Calu3 (cell line): Measurements from ENCODE around the gene NMS. TPM values are rescaled to one million over a fixed set of nuclear protein-coding genes. Genes with fewer than 3 reads are reported as not detected.

Experiments
- BruUV-seq: library from RNA; stranded (reverse); fragments of 400-500 nt; replicated peaks from 2 replicates; lab custom pipeline; 2021; lab: Mats Ljungman, UMichigan
- CTCF ChIA-PET: fragments of 300-600 bp; sonication (Branson Sonifier 250); formaldehyde crosslinking; loops from one replicate; lab custom pipeline; 2022; ENCODE audit warnings: antibody characterized with exemption; lab: Charles Lee
- DNase-seq: peaks from one replicate; pipeline ENCODE4 v3.0.0; 2022
- H3K27ac Mint-ChIP-seq: one replicate; pipeline ENCODE4 v1.8.0; 2022; ENCODE audit warnings: mixed read lengths; ENCODE audit not compliant: unreplicated experiment
- H3K27me3 Mint-ChIP-seq: one replicate; pipeline ENCODE4 v1.8.0; 2022; ENCODE audit warnings: mixed read lengths; ENCODE audit not compliant: unreplicated experiment
- H3K36me3 Mint-ChIP-seq: one replicate; pipeline ENCODE4 v1.8.0; 2022; ENCODE audit warnings: mild to moderate bottlenecking, moderate library complexity, mixed read lengths; ENCODE audit not compliant: insufficient read depth, unreplicated experiment
- H3K4me1 Mint-ChIP-seq: one replicate; pipeline ENCODE4 v1.8.0; 2022; ENCODE audit warnings: mild to moderate bottlenecking, low read depth, mixed read lengths; ENCODE audit not compliant: unreplicated experiment
- H3K4me3 Mint-ChIP-seq: one replicate; pipeline ENCODE4 v1.8.0; 2022; ENCODE audit warnings: mild to moderate bottlenecking, low read depth, moderate library complexity, mixed read lengths; ENCODE audit not compliant: unreplicated experiment
- H3K9me3 Mint-ChIP-seq: one replicate; pipeline ENCODE4 v1.8.0; 2022; ENCODE audit warnings: low read depth, mixed read lengths; ENCODE audit not compliant: unreplicated experiment
- intact Hi-C: fragments of 100-400 bp; cut with micrococcal nuclease; formaldehyde crosslinking; loops from one replicate; pipeline ENCODE4 v1.10.0; 2022; ENCODE audit not compliant: unreplicated experiment
- total RNA-seq: library from RNA; stranded (reverse); gene quantifications from 2 replicates; pipeline ENCODE4 v1.2.3, GENCODE V29; 2022
- TF ChIP-seq, protein P1 (sequence below): fragments of 200-600 bp; IDR thresholded peaks from one replicate; pipeline ENCODE4 v1.8.0; 2022; ENCODE audit warnings: antibody characterized with exemption; ENCODE audit not compliant: unreplicated experiment

NMS gene
- total RNA-seq, 1 experiment from 2014 or later = not detected

DNA sequence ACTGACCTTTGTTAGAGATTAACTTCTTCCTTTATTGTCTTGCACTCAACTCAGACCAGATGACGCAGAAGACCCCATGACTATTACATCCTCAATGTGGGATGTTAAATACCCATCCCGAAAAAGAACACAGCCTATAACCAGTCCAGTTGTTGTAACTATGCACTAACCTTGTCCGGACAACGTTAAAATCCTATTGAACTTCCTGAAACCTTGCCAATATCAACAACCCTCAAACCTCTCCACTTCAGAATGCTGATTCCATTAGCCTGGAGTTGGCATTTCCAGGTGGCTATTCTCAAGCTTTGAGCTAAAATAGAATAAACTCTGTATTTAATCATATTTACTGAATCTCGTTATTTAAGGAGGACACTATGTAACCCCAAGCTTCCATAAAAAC, 13.6 kb downstream of the NMS start:
- no TSS peak for BruUV-seq
- CTCF ChIA-PET = no interaction called here
- H3K4me1 Mint-ChIP-seq = no peaks in the 10 kb centered on the region
- H3K27ac Mint-ChIP-seq = no peak overlapping the region
- TF ChIP-seq, protein P1, sequence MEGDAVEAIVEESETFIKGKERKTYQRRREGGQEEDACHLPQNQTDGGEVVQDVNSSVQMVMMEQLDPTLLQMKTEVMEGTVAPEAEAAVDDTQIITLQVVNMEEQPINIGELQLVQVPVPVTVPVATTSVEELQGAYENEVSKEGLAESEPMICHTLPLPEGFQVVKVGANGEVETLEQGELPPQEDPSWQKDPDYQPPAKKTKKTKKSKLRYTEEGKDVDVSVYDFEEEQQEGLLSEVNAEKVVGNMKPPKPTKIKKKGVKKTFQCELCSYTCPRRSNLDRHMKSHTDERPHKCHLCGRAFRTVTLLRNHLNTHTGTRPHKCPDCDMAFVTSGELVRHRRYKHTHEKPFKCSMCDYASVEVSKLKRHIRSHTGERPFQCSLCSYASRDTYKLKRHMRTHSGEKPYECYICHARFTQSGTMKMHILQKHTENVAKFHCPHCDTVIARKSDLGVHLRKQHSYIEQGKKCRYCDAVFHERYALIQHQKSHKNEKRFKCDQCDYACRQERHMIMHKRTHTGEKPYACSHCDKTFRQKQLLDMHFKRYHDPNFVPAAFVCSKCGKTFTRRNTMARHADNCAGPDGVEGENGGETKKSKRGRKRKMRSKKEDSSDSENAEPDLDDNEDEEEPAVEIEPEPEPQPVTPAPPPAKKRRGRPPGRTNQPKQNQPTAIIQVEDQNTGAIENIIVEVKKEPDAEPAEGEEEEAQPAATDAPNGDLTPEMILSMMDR = no peak
- DNase-seq = no peak
- peaks cover 97% of the 10 kb centered on the region for H3K27me3 Mint-ChIP-seq
- no peaks in the 10 kb centered on the region for H3K9me3 Mint-ChIP-seq
- H3K36me3 Mint-ChIP-seq = no peaks in the 10 kb centered on the region
- intact Hi-C loops = no loop called here
- H3K4me3 Mint-ChIP-seq = no peak overlapping the region

DNA sequence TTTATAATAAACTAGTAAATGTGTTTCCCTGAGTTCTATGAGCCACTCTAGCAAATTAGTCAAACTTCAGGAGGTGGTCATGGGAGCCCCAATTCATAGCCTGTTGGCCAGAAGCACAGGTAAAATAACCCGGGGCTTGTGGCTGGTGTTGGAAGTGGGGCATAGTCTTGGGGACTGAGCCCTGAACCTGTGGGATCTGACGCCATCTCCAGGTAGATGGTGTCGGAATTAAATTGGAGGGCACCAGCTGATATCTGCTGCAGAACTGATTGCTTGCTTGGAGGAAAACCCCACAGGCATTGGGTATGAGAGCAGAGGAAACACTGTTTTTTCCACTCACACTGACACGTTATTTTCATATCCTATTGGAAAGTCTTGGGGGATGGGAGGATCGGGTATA, 14.1 kb downstream of the NMS start:
- no peaks in the 10 kb centered on the region for H3K36me3 Mint-ChIP-seq
- no peak overlapping the region for H3K27ac Mint-ChIP-seq
- H3K4me1 Mint-ChIP-seq = no peaks in the 10 kb centered on the region
- intact Hi-C loops = no loop called here
- peaks cover 97% of the 10 kb centered on the region for H3K27me3 Mint-ChIP-seq
- no TSS peak for BruUV-seq
- H3K4me3 Mint-ChIP-seq = no peak overlapping the region
- CTCF ChIA-PET = no interaction called here
- DNase-seq = no peak
- H3K9me3 Mint-ChIP-seq = no peaks in the 10 kb centered on the region
- TF ChIP-seq, protein P1 = no peak

DNA sequence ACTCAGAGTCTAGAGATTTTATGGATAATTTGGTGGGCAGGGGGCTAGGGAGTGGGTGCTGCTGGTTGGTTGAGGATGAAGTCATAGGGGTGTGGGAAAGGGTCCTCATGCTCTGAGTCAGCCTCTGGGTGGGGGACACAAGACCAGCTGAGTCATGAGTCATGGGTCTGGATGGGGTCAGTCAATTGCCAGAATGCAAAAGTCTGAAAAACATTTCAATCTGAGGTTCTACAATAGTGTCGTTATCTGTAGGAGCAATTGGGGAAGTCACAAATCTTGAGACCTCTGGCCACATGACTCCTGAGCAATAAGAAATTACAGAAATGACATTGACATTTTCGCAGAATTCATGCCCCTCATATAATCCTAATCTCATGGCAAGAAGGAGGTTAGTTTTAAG, 15.1 kb downstream of the NMS start:
- Mint-ChIP-seq H3K4me3 (no peak overlapping the region), H3K4me1 (no peaks in the 10 kb centered on the region), H3K9me3 (no peaks in the 10 kb centered on the region), H3K27me3 (peaks cover 97% of the 10 kb centered on the region), H3K27ac (no peak overlapping the region), H3K36me3 (no peaks in the 10 kb centered on the region)
- DNase-seq = no peak
- no TSS peak for BruUV-seq
- CTCF ChIA-PET = no interaction called here
- TF ChIP-seq, protein P1 = no peak
- intact Hi-C loops = no loop called here

DNA sequence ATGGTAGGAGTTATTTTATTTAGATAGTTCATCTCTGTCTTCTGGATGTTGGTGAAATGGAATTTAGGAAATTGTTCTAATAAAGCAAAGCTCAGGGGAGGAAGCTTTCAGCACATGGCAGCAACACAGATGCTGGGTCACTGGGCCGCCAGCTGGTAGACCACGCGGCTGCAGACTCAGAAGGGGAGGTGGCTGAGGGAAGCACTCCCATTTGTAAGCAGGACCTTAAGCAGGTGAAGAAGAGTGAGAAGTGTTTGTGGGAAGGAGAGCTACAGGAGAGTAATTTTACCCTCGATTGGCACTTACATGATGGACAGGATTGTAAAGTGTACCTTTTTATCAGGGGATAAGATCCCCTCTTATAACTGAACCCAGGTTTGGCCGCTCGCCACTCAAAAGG, 24.4 kb downstream of the NMS start:
- no TSS peak for BruUV-seq
- intact Hi-C loops = no loop called here
- no peaks in the 10 kb centered on the region for H3K9me3 Mint-ChIP-seq
- H3K36me3 Mint-ChIP-seq = no peaks in the 10 kb centered on the region
- H3K27me3 Mint-ChIP-seq = peaks cover 93% of the 10 kb centered on the region
- no peaks in the 10 kb centered on the region for H3K4me1 Mint-ChIP-seq
- TF ChIP-seq, protein P1 = no peak
- DNase-seq = no peak
- no peak overlapping the region for H3K27ac Mint-ChIP-seq
- CTCF ChIA-PET = no interaction called here
- no peak overlapping the region for H3K4me3 Mint-ChIP-seq
